IMR-90 (cell line): Measurements from ENCODE around the gene SPSB4. TPM values are rescaled to one million over a fixed set of nuclear protein-coding genes. Genes with fewer than 3 reads are reported as not detected.
A peak's percentile ranks its signal among the peaks of the same experiment; 100 is the strongest.

Source experiments
- ATAC-seq: fragments of 200-7000 bp; cut with Tn5 transposase; 2 replicates; pipeline ENCODE4 v1.9.1; 2020; ENCODE audit warnings: low read depth, mild to moderate bottlenecking, moderate library complexity
- BruUV-seq: library from RNA; stranded (reverse); fragments of 400-500 nt; replicated peaks from 2 replicates; lab custom pipeline; 2021; lab: Mats Ljungman, UMichigan
- CTCF ChIA-PET: fragments of 300-600 bp; formaldehyde crosslinking; extraction: SDS; loops from one replicate; lab custom pipeline; 2021; ENCODE audit warnings: antibody characterized with exemption; lab: Yijun Ruan, JAX
- POLR2A ChIA-PET: fragments of 300-600 bp; sonication (Branson Sonifier 250); formaldehyde crosslinking; loops from one replicate; lab custom pipeline; 2022; ENCODE audit warnings: antibody characterized with exemption; ENCODE audit not compliant: unreplicated experiment; lab: Charles Lee
- DNase-seq: peaks from one replicate; pipeline ENCODE4 v3.0.0; 2013
- H2AFZ ChIP-seq: replicated peaks from 2 replicates; pipeline ENCODE3; 2013; ENCODE audit warnings: low read length, mild to moderate bottlenecking; ENCODE audit not compliant: poor library complexity
- H2AK5ac ChIP-seq: 2 replicates; pipeline ENCODE4 v1.6.1; 2013; ENCODE audit warnings: low read depth, low read length, inconsistent platforms
- H2AK9ac ChIP-seq: replicated peaks from 2 replicates; pipeline ENCODE3; 2013; ENCODE audit warnings: mild to moderate bottlenecking, low read depth, low read length, moderate library complexity; ENCODE audit not compliant: poor library complexity
- H2BK120ac ChIP-seq: 2 replicates; pipeline ENCODE4 v1.6.1; 2013; ENCODE audit warnings: low read depth, low read length, inconsistent platforms
- H2BK15ac ChIP-seq: 3 replicates; pipeline ENCODE4 v1.6.1; 2013; ENCODE audit warnings: low read depth, low read length, inconsistent platforms
- H2BK20ac ChIP-seq: 2 replicates; pipeline ENCODE4 v1.6.1; 2013; ENCODE audit warnings: low read depth, mild to moderate bottlenecking, inconsistent platforms, low read length, moderate library complexity
- H2BK5ac ChIP-seq: 2 replicates; pipeline ENCODE4 v1.6.1; 2013; ENCODE audit warnings: mild to moderate bottlenecking, low read depth, low read length, inconsistent platforms; ENCODE audit not compliant: poor library complexity, severe bottlenecking
- H3K14ac ChIP-seq: replicated peaks from 2 replicates; pipeline ENCODE4 v1.6.1; 2013; ENCODE audit warnings: low read depth, low read length, inconsistent platforms
- H3K18ac ChIP-seq: 2 replicates; pipeline ENCODE4 v1.6.1; 2013; ENCODE audit warnings: low read depth, low read length, control low read depth
- H3K23ac ChIP-seq: 2 replicates; pipeline ENCODE4 v1.6.1; 2013; ENCODE audit warnings: low read depth, low read length, inconsistent platforms
- H3K27ac ChIP-seq: 2 replicates; pipeline ENCODE4 v1.5.1; 2013; ENCODE audit warnings: mild to moderate bottlenecking, control low read depth, low read length; ENCODE audit not compliant: insufficient read depth
- H3K27me3 ChIP-seq: 2 replicates; pipeline ENCODE4 v1.6.1; 2013; ENCODE audit warnings: low read length; ENCODE audit not compliant: control insufficient read depth, insufficient read depth
- H3K36me3 ChIP-seq: 2 replicates; pipeline ENCODE4 v1.6.1; 2013; ENCODE audit warnings: low read length, mixed read lengths; ENCODE audit not compliant: control insufficient read depth, insufficient read depth
- H3K4ac ChIP-seq: 2 replicates; pipeline ENCODE4 v1.6.1; 2013; ENCODE audit warnings: low read depth, low read length, inconsistent platforms
- H3K4me1 ChIP-seq: 2 replicates; pipeline ENCODE4 v1.6.1; 2013; ENCODE audit warnings: low read length, mixed read lengths; ENCODE audit not compliant: control insufficient read depth, insufficient read depth
- H3K4me2 ChIP-seq: 2 replicates; pipeline ENCODE4 v1.6.1; 2013; ENCODE audit warnings: low read depth, mild to moderate bottlenecking, control low read depth, low read length, moderate library complexity
- H3K4me3 ChIP-seq: 2 replicates; pipeline ENCODE4 v1.5.1; 2013; ENCODE audit warnings: low read depth, mild to moderate bottlenecking, control low read depth, low read length, moderate library complexity; ENCODE audit not compliant: insufficient read depth
- H3K56ac ChIP-seq: 2 replicates; pipeline ENCODE4 v1.6.1; 2013; ENCODE audit warnings: low read length, inconsistent platforms; ENCODE audit not compliant: insufficient read depth; ENCODE audit errors: extremely low read depth
- H3K79me1 ChIP-seq, 2 experiments: 2 replicates each; pipeline ENCODE4 v1.6.1; 2013; ENCODE audit warnings: low read length in 2 of 2, inconsistent platforms in 1 of 2, low read depth in 1 of 2
- H3K9ac ChIP-seq: 2 replicates; pipeline ENCODE4 v1.6.1; 2013; ENCODE audit warnings: low read depth, low read length, control low read depth
- H3K9me1 ChIP-seq: 2 replicates; pipeline ENCODE4 v1.6.1; 2013; ENCODE audit warnings: low read length, inconsistent platforms; ENCODE audit not compliant: insufficient read depth
- H3K9me3 ChIP-seq: 2 replicates; pipeline ENCODE4 v1.6.1; 2013; ENCODE audit warnings: low read length; ENCODE audit not compliant: control insufficient read depth, insufficient read depth
- H4K20me1 ChIP-seq: 2 replicates; pipeline ENCODE4 v1.6.1; 2013; ENCODE audit warnings: low read length, inconsistent platforms; ENCODE audit not compliant: insufficient read depth
- H4K5ac ChIP-seq: 2 replicates; pipeline ENCODE4 v1.6.1; 2013; ENCODE audit warnings: mild to moderate bottlenecking, low read depth, low read length, control low read depth
- H4K8ac ChIP-seq, 2 experiments: 2 replicates each; pipeline ENCODE4 v1.6.1; 2013; ENCODE audit warnings: low read depth in 2 of 2, low read length in 2 of 2, control low read depth in 1 of 2, inconsistent platforms in 1 of 2
- H4K91ac ChIP-seq: 2 replicates; pipeline ENCODE4 v1.6.1; 2013; ENCODE audit warnings: low read depth, low read length, inconsistent platforms; ENCODE audit not compliant: insufficient read depth
- BHLHE40 ChIP-seq: fragments of 150-350 bp; IDR thresholded peaks from 2 replicates; pipeline ENCODE4 v1.6.1; 2016; ENCODE audit warnings: mild to moderate bottlenecking, low read depth, low read length
- CHD1 ChIP-seq: IDR thresholded peaks from 2 replicates; pipeline ENCODE4 v1.6.1; 2012; ENCODE audit warnings: low read depth, low read length, improper control_type of control experiment
- FOS ChIP-seq: fragments of 150-350 bp; IDR thresholded peaks from 2 replicates; pipeline ENCODE4 v1.6.1; 2016; ENCODE audit warnings: low read depth, low read length
- MAFK ChIP-seq: IDR thresholded peaks from 2 replicates; pipeline ENCODE4 v1.6.1; 2012; ENCODE audit warnings: low read depth, low read length, improper control_type of control experiment
- MAZ ChIP-seq: IDR thresholded peaks from 2 replicates; pipeline ENCODE4 v1.6.1; 2012; ENCODE audit warnings: low read depth, mild to moderate bottlenecking, low read length, improper control_type of control experiment, moderate library complexity, borderline replicate concordance
- MXI1 ChIP-seq: IDR thresholded peaks from 2 replicates; pipeline ENCODE4 v1.6.1; 2012; ENCODE audit warnings: low read depth, mild to moderate bottlenecking, low read length, moderate library complexity, borderline replicate concordance
- NFE2L2 ChIP-seq: fragments of 150-350 bp; IDR thresholded peaks from 2 replicates; pipeline ENCODE4 v1.6.1; 2016; ENCODE audit warnings: low read depth, mild to moderate bottlenecking, low read length
- POLR2A ChIP-seq: IDR thresholded peaks from 2 replicates; pipeline ENCODE4 v1.6.1; 2012; ENCODE audit warnings: mild to moderate bottlenecking, low read depth, low read length
- RAD21 ChIP-seq: IDR thresholded peaks from 2 replicates; pipeline ENCODE4 v1.6.1; 2012; ENCODE audit warnings: low read length, improper control_type of control experiment
- RCOR1 ChIP-seq: IDR thresholded peaks from 2 replicates; pipeline ENCODE4 v1.6.1; 2012; ENCODE audit warnings: mild to moderate bottlenecking, low read length, improper control_type of control experiment; ENCODE audit not compliant: insufficient replicate concordance
- RFX5 ChIP-seq: IDR thresholded peaks from 2 replicates; pipeline ENCODE4 v1.8.0; 2012; ENCODE audit warnings: low read depth, mild to moderate bottlenecking, low read length, moderate library complexity
- SMC3 ChIP-seq: fragments of 150-350 bp; IDR thresholded peaks from 2 replicates; pipeline ENCODE4 v1.6.1; 2016; ENCODE audit warnings: low read depth, mild to moderate bottlenecking, antibody characterized with exemption, low read length, moderate library complexity
- WGBS, 2 experiments: methylation state at CpG; one replicate each; pipeline versions ENCODE4 v1.1.5 to v1.1.7; 2013; ENCODE audit warnings: missing lambda C conversion rate in 2 of 2; ENCODE audit not compliant: insufficient read length in 1 of 2; ENCODE audit errors: extremely low coverage in 2 of 2; 5-methylcytosine and 5-hydroxymethylcytosine counted together
- dilution Hi-C: fragments of 300-500 bp; cut with HindIII; formaldehyde crosslinking; loops from one replicate; pipeline ENCODE4 v1.14.3; 2018; ENCODE audit warnings: low sequenced_read_pairs; ENCODE audit not compliant: unreplicated experiment
- in situ Hi-C: fragments of 300-500 bp; cut with MboI; formaldehyde crosslinking; loops from 3 replicates; pipeline ENCODE4 v1.14.3; 2019; ENCODE audit warnings: low sequenced_read_pairs, inconsistent platforms, mixed read lengths
- intact Hi-C: fragments of 100-400 bp; cut with micrococcal nuclease; formaldehyde crosslinking; loops from 2 replicates; pipeline ENCODE4 v1.10.0; 2022
- polyA plus RNA-seq, 3 experiments: library from polyadenylated mRNA; depleted of rRNA; stranded (reverse); fragments of >200 nt; gene quantifications; 2 replicates each; pipeline ENCODE4 v1.2.3, GENCODE V29; 2012; ENCODE audit warnings: low replicate concordance in 1 of 3
- total RNA-seq: library from RNA; depleted of rRNA; stranded (reverse); fragments of >200 nt; gene quantifications from 2 replicates; pipeline ENCODE4 v1.2.3, GENCODE V29; 2012
- TF ChIP-seq, protein P1 (sequence below): fragments of 150-350 bp; IDR thresholded peaks from 2 replicates; pipeline ENCODE4 v1.6.1; 2016; ENCODE audit warnings: low read depth, mild to moderate bottlenecking, low read length, moderate library complexity, borderline replicate concordance
- TF ChIP-seq, protein P2 (sequence below): fragments of 150-350 bp; IDR thresholded peaks from 2 replicates; pipeline ENCODE4 v1.6.1; 2017; ENCODE audit warnings: mild to moderate bottlenecking, antibody characterized with exemption, low read length, low read depth
- TF ChIP-seq, protein P3 (sequence below): conservative IDR thresholded peaks from 2 replicates; pipeline ENCODE4 v1.5.1; 2012; ENCODE audit warnings: mild to moderate bottlenecking, low read depth, low read length, improper control_type of control experiment

The SPSB4 gene
- total and polyA plus RNA-seq, 2 of the 4 experiments (the other 2 are of a cell fraction) = not detected

DNA sequence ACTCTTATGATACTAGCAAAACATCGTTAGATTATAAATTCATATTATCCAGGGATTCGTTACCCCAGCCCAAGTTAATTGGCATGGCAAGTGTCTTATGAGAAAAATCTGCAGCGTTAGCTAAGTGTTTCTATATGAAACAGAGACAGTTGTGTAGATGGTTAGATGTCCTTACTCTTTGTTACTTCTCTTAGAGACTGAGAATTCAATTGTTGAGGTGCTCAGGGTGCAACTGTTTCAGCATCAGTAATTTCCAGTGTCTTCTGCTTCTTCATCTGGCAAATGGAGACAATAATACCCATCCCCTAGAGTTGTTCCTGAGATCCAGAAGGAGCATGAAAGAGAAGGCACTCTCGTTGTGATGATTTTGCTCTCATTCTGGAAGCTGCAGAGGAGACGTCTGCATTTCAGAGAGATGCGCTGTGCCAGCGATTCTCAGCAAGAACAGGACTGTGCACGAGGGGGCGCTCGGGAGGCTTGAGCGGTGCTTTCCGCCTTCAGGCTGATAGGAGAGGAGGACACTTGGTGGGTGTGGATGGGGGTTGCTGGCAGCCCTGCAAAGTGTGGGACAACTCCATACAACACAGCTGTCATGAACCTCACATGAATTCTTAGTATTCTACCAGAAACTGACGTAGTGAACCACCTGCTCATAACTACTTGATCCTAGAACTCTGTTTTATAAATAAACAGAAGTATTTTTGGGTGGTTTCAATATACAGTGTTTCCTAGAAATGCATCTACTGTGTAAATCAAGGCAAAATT is 39.7 kb upstream of the SPSB4 start:
- intact Hi-C loops (loop anchor here (1.0 kb wide), 1 partner anchor 181 kb away; no protein-coding TSS in a partner anchor), in situ Hi-C loops (no loop called here), dilution Hi-C loops (no loop called here)
- no TSS peak for BruUV-seq
- Histone ChIP-seq H3K36me3 (no peaks in the 10 kb centered on the region), H3K9ac (no peak overlapping the region), H2AFZ (peak overlapping the region; percentile 73), H3K79me1 (no peaks in the 10 kb centered on the region), H2BK120ac (no peak overlapping the region), H3K9me1 (no peaks in the 10 kb centered on the region), H2AK5ac (no peak overlapping the region), H3K27me3 (peaks cover 7% of the 10 kb centered on the region), H3K4ac (no peak overlapping the region), H3K4me1 (no peaks in the 10 kb centered on the region), H3K14ac (no peak overlapping the region), H3K9me3 (no peaks in the 10 kb centered on the region), H3K56ac (no peak overlapping the region), H2BK5ac (no peak overlapping the region), H2BK20ac (no peak overlapping the region), H4K91ac (no peak overlapping the region), H3K4me3 (no peak overlapping the region), H2AK9ac (no peak overlapping the region), H3K4me2 (no peak overlapping the region), H3K18ac (no peak overlapping the region), H4K20me1 (no peaks in the 10 kb centered on the region), H3K23ac (no peak overlapping the region), H2BK15ac (no peak overlapping the region), H3K27ac (no peak overlapping the region), H4K8ac (no peak overlapping the region), H4K5ac (no peak overlapping the region)
- WGBS, 2 experiments = 0% methylated on average over 2 of the region's 13 CpGs; no CpG with 5 or more reads in 1 of the 2 experiments
- ATAC-seq (peak; percentile 95), DNase-seq (peak; percentile 44)
- POLR2A ChIA-PET = no interaction called here
- CTCF ChIA-PET = interaction anchor here (0.6 to 2.1 kb wide), 9 partner anchors 11 to 181 kb away, joined by 3 to 16 read pairs (median 3); no protein-coding TSS in a partner anchor
- no peak for TF ChIP-seq RCOR1
- no peak for TF ChIP-seq NFE2L2
- no peak for TF ChIP-seq RFX5
- peak; percentile 59 for TF ChIP-seq RAD21
- no peak for TF ChIP-seq CHD1
- TF ChIP-seq BHLHE40 = no peak
- peak; percentile 60 for TF ChIP-seq SMC3
- TF ChIP-seq MAFK = peak; percentile 35; the same call in 1 of the 2 replicates
- TF ChIP-seq POLR2A = no peak
- no peak for TF ChIP-seq FOS
- TF ChIP-seq, protein P1, sequence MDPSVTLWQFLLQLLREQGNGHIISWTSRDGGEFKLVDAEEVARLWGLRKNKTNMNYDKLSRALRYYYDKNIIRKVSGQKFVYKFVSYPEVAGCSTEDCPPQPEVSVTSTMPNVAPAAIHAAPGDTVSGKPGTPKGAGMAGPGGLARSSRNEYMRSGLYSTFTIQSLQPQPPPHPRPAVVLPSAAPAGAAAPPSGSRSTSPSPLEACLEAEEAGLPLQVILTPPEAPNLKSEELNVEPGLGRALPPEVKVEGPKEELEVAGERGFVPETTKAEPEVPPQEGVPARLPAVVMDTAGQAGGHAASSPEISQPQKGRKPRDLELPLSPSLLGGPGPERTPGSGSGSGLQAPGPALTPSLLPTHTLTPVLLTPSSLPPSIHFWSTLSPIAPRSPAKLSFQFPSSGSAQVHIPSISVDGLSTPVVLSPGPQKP = no peak
- TF ChIP-seq MXI1 = no peak
- TF ChIP-seq, protein P2, sequence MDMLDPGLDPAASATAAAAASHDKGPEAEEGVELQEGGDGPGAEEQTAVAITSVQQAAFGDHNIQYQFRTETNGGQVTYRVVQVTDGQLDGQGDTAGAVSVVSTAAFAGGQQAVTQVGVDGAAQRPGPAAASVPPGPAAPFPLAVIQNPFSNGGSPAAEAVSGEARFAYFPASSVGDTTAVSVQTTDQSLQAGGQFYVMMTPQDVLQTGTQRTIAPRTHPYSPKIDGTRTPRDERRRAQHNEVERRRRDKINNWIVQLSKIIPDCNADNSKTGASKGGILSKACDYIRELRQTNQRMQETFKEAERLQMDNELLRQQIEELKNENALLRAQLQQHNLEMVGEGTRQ = no peak
- TF ChIP-seq, protein P3, sequence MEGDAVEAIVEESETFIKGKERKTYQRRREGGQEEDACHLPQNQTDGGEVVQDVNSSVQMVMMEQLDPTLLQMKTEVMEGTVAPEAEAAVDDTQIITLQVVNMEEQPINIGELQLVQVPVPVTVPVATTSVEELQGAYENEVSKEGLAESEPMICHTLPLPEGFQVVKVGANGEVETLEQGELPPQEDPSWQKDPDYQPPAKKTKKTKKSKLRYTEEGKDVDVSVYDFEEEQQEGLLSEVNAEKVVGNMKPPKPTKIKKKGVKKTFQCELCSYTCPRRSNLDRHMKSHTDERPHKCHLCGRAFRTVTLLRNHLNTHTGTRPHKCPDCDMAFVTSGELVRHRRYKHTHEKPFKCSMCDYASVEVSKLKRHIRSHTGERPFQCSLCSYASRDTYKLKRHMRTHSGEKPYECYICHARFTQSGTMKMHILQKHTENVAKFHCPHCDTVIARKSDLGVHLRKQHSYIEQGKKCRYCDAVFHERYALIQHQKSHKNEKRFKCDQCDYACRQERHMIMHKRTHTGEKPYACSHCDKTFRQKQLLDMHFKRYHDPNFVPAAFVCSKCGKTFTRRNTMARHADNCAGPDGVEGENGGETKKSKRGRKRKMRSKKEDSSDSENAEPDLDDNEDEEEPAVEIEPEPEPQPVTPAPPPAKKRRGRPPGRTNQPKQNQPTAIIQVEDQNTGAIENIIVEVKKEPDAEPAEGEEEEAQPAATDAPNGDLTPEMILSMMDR = peak; percentile 74
- TF ChIP-seq MAZ = no peak
